HG03457 (cell line): ENCODE data around the gene ZFPM1.
"Not testable (repeated sequence)": the region's sequence is repeated elsewhere in the genome, so short reads cannot be mapped to it uniquely, and the experiment has no call there.

Source experiments
- ATAC-seq: cut with Tn5 transposase; IDR thresholded peaks from one replicate; pipeline ENCODE4 v1.9.1; 2021; ENCODE audit warnings: moderate number of reproducible peaks; ENCODE audit not compliant: unreplicated experiment

Gene ZFPM1

GRCh38 chr16:88464447-88465318 is 11.6 kb downstream of the ZFPM1 start:
- ATAC-seq = no peak

- no peak for ATAC-seq
Observed at GRCh38 chr16:88465387-88465983, 12.4 kb downstream of the ZFPM1 start.

DNA sequence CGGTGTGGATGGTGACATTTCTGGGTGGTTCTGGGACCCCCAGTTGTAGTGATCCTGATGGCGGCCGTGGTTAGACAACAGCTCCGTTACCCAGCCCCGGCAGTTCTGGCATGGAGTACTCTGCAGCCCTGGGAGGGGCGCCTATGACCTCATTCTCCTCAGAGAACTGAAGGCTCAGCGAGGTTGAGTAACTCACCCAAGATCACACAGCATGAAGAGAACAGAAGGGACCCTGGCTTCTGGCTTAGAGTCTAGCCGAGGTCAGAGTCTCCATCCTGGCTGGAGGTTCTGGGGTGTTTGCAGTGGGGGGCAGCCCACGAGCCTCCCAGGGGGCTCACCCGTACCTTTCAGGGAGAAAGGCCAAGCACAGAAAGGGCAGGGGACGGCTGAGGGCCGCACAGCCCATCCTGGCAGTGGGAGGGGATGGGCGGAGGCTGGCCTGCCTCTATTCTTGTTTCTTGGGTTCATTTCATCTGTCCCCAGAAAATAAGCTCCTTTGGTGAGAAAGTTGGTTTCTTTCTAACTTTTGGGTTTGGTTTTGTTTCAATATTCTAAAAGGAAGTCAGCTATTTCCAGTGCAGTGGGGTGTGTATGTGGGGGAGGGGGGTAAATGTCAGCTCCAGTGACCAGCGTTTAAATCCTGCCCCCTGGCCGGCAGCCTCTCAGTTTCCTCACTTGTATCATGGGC is 13.2 kb downstream of the ZFPM1 start:
- no peak for ATAC-seq

DNA sequence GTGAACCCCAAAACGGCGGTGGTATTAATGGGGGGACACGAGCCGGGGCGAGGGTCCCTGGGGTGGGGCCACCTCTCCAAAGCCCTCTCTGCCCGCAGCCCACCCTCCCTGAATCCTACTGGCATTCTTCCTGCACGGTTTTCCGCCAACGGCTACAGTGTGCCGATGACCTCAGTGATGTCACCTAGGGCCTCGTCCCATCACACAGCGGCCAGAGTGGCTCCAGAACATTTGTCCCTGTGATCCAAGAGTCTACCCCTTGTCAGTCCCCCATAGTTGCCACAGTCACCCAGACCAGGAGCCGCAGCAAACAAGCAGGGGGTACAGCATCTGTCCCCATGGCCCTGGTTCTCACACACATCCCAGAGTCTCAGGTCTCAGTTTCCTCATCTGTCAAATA is 13.9 kb downstream of the ZFPM1 start:
- no peak for ATAC-seq

DNA sequence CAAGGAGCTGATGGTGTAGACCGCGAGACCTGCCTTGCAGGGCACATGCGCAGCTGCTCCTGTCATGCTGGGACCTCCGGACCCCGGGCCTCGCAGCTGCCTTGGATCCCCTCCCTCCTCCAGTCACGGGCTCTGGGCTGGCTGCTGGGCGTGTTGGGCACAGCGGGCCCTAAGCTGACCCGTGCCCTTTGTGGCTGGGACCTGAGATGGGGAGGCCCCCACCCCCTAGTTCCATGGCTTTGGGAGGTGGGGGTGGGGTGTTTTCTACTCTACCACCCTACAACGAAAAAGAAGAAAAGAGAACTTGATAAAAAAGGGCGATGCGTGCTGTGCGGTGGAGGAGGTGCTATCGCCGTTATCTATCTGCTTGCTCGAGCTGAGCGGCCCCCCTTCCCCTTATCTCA is 14.5 kb downstream of the ZFPM1 start:
- ATAC-seq = no peak

DNA sequence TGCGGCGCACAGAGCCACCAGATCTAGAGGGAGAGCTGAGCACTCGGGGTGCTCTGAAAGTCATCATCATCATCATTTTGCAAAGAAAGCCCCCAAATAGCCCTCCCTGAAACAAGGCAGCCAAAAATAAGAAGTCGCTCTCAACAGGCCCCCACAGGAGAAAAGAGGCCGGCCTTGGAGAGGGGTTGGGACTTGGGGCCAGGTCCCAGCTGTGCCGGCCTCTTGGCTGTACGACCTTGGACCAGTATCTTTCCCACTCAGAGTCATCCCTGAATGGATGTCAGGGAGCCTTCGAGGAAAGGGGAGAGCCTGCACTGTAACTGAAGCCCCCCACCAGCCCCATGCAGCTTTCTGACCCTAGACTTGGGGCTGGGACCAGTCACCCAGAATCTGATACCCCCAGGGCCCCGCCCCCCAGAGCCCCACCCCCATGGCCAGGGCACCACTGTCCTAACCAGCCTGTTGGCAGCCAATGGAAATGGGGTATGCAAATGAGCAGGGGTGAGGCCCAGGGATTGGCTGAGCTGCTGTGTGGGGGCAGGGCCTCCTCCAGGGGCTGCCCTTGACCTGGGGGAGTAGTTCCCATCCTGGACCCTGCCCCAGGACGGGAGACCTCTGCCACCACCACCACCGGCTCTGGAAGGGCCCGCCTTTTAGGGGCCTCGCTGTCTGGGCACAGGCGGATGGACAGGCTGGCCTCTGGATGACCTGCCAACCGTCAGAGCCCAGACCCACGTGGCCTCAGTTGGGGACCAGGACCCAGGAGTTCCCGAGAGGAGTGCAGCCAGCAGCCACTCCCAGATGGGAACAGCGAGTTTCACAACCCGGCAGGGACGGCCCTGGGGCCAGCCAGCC is 15.4 kb downstream of the ZFPM1 start:
- ATAC-seq = no peak

GRCh38 chr16:88469615-88470395 is 16.7 kb downstream of the ZFPM1 start:
- no peak for ATAC-seq

GRCh38 chr16:88470396-88470680 is 17.3 kb downstream of the ZFPM1 start:
- not testable (repeated sequence) for ATAC-seq

- not testable (repeated sequence) for ATAC-seq
Observed at GRCh38 chr16:88470696-88471095, 17.6 kb downstream of the ZFPM1 start.

- no peak for ATAC-seq
Observed at GRCh38 chr16:88471115-88471514, 18.0 kb downstream of the ZFPM1 start.

DNA sequence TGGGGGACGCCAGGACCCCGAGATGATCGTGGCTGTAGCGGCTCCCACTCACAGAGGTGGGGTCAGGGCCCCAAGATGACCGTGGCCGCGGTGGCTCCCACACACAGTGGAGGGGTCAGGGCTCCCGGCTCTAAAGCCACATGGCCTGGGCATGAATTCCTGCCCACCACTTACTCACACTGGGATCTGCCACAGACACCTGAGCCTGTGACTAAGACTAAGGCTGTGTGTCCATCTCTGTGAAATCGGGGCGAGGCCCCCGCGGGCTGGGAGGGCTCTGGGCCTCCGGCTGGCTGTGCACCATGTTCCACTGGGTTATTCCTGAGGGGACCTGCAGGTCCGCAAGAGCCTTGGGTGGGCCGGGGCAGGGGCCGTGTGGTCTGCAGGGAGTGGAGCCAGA is 18.5 kb downstream of the ZFPM1 start:
- no peak for ATAC-seq

GRCh38 chr16:88472069-88472468 is 19.0 kb downstream of the ZFPM1 start:
- ATAC-seq = no peak

DNA sequence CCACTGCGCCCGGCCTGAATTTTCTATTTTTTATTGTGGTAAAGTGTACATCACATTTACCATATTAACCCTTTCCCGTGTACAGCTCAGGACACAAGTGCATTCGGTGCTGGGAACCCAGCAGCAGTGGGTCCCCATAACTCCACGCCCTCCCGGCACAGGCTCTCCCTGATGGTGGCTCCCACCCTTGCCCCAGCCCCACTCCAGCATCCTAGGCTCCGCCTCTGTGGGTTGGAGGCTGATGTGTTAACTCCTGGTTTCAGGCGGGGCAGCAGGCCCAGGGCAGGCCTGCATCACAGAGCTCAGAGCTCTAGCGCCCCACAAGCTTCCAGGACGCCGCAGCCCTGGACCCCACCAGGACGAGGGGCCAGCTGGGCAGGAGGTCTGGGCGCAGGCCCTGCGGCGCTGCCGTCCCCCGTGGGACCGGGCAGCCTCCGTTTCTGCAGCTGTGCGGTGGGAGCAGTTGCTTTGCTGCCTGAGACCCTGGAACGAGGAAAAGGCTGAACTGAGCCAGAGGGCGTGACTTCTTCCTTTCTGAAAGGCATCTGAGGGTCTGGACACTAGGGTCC is 19.6 kb downstream of the ZFPM1 start:
- ATAC-seq = no peak

DNA sequence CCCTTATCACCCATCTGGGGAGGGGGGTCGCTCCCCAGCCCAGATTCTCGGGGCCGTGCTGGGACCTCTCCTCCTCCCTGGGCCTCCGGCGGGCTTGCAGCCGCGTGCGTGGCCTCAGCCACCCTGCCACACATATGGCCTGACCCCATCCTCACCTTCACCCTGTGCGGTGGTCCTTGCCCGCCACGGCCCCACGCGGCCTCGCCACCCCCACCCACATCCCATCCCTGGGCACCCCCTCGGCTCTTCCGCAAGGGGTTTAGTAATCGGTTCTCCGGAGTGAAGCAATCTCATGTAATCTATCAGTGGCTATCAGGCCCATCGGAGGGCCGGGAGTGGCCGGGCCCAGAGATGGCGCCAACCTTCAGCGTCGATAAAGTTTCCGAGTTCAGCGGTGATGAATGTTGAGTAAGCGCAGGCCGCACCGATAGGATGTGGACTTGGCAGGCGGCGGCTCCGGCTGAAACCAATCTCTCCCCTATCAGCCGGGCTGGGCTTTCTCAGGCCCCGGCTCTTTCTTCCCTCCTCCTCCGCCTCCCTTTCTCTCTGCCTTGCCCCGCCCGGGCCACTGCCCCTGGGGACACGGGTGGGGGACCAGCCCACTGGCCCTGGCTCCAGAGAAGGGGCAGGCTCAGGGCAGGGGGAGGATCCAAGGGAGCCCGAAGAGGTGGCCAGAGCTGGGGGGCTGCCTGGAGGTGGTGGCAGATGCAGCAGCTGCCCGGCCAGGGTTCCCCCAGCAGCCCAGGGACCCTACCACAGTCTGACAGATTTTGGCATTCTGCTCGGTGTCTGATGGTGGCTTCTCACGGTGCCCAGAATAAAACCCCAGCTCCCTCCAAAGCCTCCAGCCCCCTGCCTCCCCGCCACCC is 20.8 kb downstream of the ZFPM1 start:
- ATAC-seq = no peak

- ATAC-seq = no peak
Observed at GRCh38 chr16:88475037-88475436, 22.0 kb downstream of the ZFPM1 start.

- ATAC-seq = no peak
Observed at GRCh38 chr16:88476203-88476602, 23.1 kb downstream of the ZFPM1 start.

GRCh38 chr16:88476817-88477397 is 23.8 kb downstream of the ZFPM1 start:
- no peak for ATAC-seq

- ATAC-seq = no peak
Observed at GRCh38 chr16:88477631-88478519, 24.8 kb downstream of the ZFPM1 start.
